Measurements from ENCODE around the gene PHETA1.
"Not testable (repeated sequence)": the region's sequence is repeated elsewhere in the genome, so short reads cannot be mapped to it uniquely, and the experiment has no call there.

Gene PHETA1

DNA sequence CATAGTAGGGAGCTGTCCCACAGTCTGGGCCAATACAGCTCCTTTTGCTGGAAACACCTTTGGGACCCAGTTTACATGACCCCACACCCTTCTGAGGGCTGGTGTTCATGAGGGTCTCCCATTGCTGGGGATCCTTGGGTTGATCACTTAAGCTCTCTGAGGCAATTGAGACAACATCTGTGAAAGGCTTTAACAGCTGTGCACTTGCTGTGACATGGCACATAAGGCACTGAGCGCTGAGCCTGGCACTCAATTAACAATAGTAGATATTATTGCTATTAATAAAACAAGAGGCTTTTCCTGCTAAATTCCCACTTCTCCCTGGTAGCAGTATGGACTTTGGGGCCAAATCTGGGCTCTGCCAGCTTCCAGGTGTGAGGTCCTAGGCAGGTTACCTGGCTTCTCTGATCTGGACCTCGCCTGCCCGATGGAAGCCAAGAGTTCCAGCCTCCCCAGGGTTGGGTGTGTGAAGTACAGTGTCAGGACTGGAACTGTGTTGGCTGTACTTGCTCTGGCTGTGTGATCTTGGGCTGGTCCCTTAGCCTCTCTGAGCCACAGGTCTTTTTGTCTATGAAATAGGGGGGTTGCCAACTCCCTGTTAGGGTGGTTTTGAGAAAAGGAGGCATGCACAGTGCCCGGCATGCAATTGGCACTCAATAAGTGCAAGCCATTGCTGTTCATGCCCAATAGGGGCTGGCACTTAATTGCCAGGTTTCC is 39.9 kb upstream of the PHETA1 start:
- Mint-ChIP-seq H3K27ac (peak overlapping the region; percentile 38 to 91), H3K27me3 (no peaks in the 10 kb centered on the region), H3K4me3 (peak overlapping the region; percentile 89 to 98), H3K4me1 (peaks cover 82% of the 10 kb centered on the region), H3K9me3 (no peaks in the 10 kb centered on the region)
- no peak for DNase-seq
- ATAC-seq, result no peak

DNA sequence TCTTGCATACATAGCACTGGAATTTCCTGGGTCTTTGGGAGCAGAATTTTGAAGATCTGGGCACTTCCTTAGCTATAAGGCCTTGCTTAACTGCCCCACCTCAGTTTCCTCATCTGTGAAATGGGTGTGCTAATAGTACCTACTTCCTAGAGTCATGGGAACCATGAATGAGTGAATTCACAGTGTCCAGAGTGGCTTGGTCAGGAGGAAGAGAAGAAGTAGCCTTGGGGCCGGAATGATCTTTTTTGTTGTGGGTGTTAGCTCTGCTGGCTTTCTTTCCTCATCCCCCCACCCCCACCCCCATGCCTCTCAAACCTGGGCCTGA is 39.2 kb upstream of the PHETA1 start:
- Mint-ChIP-seq H3K4me1 (peaks cover 82% of the 10 kb centered on the region), H3K27me3 (no peaks in the 10 kb centered on the region), H3K4me3 (peak overlapping the region; percentile 89 to 98), H3K27ac (peak overlapping the region in 1 of 2 donors; percentile 61), H3K9me3 (no peaks in the 10 kb centered on the region)
- DNase-seq, result no peak
- ATAC-seq, result no peak

DNA sequence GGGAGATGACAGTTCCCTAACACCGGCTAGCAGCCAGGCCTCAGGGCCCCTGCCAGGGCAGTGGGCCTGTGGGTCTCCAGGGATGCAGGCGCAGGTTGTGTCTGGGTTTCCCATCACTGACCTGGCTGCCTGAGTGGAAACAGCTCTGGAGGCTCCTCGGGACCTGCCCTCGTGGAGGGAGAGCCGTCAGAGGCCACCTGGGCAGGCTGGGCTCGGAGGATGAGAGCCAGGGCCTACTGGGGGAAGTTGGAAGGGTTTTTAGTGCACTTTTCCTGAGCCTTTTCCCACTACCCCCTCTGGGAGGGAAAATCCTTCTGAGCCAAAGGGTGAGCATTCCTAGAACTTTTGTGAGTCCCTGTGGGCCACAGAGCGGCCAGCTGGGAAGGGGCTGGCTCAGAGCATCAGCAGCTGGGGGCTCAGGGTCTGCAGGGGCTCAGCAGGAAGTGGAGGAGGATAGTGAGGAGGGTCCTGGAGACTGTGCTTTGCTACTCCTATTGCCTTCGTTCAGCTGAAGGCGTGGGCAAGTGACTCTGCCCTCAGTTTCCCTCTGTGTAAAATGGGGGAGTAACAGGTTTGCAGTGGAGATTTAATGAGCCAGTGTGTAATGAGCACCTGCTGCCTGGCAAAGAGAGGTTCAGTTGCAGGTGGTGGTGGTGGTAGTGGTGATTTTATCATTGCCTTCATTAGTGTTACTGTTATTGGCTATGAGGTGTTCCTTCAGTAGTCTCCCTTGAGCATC is 38.7 kb upstream of the PHETA1 start:
- peak overlapping the region; percentile 52 to 98 for H3K27ac Mint-ChIP-seq
- H3K9me3 Mint-ChIP-seq, result no peaks in the 10 kb centered on the region
- H3K4me3 Mint-ChIP-seq, result peak overlapping the region; percentile 89 to 98
- peaks cover 81% of the 10 kb centered on the region for H3K4me1 Mint-ChIP-seq
- ATAC-seq (no peak), DNase-seq (no peak)
- H3K27me3 Mint-ChIP-seq, result no peaks in the 10 kb centered on the region

DNA sequence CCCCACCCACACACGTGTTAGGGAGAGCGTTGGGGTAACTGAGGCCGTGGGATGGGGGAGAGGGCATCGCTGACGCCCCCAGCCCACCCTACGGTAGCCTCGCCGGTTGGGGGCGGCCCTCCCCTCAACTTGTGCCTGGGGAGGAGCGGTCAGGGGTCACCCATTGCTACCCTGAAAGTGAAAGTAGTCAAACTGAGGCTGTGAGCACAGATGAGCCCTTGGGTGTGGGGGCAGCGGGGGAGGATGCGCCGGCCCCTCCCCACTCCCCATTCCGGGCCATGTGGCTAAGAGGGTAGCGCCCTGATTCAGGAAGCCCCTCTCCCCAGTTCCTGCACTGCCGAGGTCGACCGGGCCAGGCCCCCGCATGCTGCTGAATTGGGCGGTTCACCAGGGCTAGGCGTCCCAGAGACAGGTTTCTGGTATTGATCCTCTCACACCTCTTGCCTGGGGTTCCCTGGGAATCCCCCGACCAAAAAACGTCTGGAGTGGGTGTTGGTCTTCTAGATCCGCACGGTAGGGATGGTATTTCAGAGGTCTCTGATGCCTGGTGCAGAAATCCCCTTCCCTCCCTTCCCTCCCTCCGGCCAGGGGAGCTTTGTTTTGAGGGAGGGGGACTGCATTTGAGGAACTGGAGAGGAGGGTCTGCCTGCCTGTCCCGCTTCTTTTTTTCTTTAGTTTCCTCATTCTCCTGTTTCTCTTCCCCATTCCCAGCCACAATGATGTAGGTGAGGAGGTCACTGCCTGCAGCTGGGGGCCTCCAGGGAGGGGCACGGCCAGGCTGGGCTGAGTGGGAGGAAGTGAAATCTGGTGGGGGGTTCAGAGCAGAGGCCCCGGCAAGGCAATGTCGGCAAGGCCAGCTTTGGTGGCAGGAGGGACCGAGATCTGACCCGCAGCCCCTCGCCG is 37.8 kb upstream of the PHETA1 start:
- Mint-ChIP-seq H3K9me3 (no peaks in the 10 kb centered on the region), H3K4me1 (peaks cover 73% of the 10 kb centered on the region), H3K4me3 (peak overlapping the region; percentile 89 to 98), H3K27me3 (no peaks in the 10 kb centered on the region), H3K27ac (peak overlapping the region; percentile 97 to 98)
- DNase-seq (peak in 1 of 2 donors; percentile 76), ATAC-seq (peak; percentile 10)

DNA sequence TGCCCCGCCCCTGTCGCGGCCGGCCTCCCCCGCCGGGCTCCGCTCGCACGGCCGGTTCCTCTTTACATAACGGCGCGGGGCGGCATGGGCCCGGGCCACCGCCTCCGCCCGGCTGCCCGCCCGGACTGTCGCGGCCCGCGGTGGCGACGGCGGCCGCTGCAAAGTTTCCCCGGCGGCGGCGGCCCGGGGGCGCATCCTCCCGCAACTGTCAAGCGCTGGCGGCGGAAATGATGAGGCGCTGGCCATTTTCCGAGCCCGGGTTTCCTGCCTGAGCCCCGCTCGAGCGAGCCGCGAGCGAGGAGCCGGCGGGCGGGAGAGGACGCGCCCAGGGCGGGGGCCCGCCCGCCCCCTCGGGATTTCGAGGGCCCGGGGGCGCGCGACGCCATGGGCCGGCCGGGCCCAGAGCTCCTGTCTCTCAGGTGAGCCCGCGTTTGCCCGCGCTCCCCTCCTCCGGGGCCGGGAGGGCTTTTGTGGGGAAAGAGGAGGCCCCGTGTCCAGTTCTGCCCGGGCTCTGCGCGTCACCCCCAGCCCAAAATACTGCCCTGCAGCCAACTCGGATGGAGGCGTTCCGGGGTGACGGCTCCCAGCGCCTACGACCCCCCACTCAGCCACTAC is 37.1 kb upstream of the PHETA1 start, which contains the start of gene SH2B3:
Gene SH2B3 (plus strand): TSS at position 65 of the 615 bp plus-strand sequence. CDS start 12,223 bp downstream, outside the sequence.
- Mint-ChIP-seq H3K4me3 (peak within 1 kb of the TSS; percentile 93 to 98), H3K9me3 (no peaks in the 10 kb centered on the region), H3K27ac (peak within 1 kb of the TSS; percentile 99), H3K4me1 (peaks cover 65% of the 10 kb centered on the region), H3K27me3 (no peaks in the 10 kb centered on the region)
- ATAC-seq (peak; percentile 47), DNase-seq (peak; percentile 86)

DNA sequence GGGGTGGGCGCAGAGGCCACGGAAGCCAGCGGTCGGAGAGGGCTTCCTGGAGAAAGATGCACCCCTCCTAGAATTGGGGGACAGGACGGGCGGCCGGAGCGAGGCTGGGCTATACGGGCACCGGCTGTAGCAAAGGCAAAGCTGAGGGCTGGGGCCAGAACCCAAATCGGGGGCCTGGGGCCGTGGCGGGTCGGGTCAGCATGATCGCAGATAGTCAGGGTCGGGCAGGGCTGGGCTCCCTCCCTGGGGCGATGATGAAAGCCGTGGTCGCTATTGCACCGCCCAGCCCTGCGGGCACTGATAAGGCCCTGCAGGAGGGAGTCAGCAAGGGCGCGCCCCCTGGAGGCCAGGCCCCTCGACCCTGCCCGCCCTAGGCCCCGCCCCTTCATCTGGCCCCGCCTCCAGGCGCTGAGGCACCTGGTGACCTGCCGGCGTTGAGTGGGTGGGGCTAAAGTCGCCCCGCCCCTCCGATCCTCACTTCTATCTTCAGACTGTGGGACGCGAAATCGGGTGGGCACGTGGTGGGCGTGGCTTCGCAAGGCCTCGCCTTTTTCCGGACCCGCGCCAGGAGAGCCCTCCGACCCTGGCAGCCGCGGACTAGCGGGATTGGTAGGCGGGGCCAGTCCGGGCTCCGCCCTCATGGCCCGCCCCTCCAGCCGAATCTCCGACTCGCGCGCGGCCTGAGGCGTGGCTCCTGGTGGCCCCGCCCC is 36.4 kb upstream of the PHETA1 start:
- H3K4me3 Mint-ChIP-seq, result peak overlapping the region; percentile 81 to 93

DNA sequence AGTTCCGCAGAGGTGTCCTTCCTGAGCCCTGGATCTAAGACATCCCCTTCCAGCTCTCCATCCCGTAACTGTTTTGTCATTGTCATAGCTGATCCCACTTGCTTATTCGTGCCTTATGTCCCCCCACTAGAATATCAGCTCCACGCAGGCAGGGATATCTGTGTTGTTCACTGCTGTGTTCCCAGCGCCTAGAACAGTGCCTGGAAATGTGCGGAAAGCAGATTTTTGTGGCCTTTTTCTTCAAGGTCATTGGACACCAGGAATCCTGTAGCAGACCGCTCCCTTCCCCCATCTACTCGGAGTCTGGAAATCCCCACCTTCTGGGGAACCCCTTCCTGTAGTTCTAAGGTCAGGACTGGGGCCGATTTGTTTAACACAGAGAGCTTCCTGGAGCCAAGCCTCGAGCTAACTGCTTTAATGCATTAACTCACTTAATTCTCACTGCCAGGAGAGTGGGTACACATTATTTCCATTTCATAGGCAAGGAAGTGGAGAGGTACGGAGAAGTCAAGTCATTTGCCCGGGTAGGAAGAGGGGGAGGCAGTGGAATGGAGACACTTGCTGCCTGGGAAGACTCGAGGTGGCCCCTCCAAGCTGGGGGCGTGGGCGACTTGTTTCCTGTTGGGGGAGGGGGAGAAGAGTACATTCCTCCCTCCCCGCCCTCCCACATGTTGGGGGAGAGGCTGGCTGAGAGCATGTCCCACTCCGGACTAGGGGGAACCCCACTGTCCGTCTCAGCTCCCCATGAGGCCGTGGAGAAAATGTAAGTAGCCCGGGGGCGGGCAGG is 35.7 kb upstream of the PHETA1 start:
- no peaks in the 10 kb centered on the region for H3K27me3 Mint-ChIP-seq
- DNase-seq, result peak; percentile 79 to 83
- ATAC-seq, result peak; percentile 32
- H3K9me3 Mint-ChIP-seq, result peaks cover 3 to 5% of the 10 kb centered on the region in 2 donors
- peaks cover 62% of the 10 kb centered on the region for H3K4me1 Mint-ChIP-seq
- H3K4me3 Mint-ChIP-seq, result peak overlapping the region; percentile 81 to 93
- peak overlapping the region; percentile 99 for H3K27ac Mint-ChIP-seq

More for the DNA sequence above, 36.4 kb upstream of the PHETA1 start:
- Mint-ChIP-seq H3K27me3 (no peaks in the 10 kb centered on the region), H3K4me1 (peaks cover 62% of the 10 kb centered on the region), H3K27ac (peak overlapping the region; percentile 99), H3K9me3 (no peaks in the 10 kb centered on the region)
- ATAC-seq, result peak; percentile 81
- DNase-seq, result peak; percentile 99 to 100

DNA sequence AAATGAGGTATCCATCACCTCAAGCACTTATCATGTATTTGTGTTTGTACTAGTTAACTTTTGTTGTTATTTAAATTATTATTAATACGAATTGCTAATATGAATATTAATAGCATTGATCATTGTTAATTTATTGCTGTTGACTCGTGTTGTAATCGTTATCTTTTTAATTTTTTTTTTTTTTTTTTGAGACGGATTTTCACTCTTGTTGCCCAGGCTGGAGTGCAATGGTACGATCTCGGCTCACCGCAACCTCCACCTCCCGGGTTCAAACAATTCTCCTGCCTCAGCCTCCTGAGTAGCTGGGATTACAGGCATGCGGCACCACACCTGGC is 33.6 kb upstream of the PHETA1 start:
- not testable (repeated sequence) for H3K9me3 Mint-ChIP-seq, H3K4me3 Mint-ChIP-seq, ATAC-seq, H3K27me3 Mint-ChIP-seq, H3K27ac Mint-ChIP-seq, DNase-seq
- H3K4me1 Mint-ChIP-seq, result peaks cover 58% of the 10 kb centered on the region

DNA sequence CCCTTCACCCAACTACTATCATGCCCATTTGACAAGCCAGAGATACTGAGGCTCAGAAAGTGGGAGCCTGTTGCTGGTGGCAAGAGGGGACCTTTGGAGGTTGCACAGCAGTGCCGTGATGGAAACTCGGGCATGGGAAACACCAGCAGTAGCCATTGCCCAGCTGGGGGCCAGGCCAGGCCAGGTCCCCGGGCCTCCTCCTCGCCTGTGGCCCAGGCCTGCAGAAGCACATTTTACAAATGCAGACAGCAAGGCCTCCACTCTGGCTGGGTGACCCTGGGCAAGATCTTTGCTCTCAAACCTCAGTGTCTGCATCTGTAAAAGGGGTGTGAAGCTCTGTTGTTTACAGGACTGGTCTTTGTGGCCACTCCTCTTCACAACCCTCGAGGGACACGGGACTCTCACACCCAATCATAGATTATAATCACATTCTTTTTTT is 32.3 kb upstream of the PHETA1 start:
- Mint-ChIP-seq H3K4me3 (no peak overlapping the region), H3K27me3 (no peaks in the 10 kb centered on the region), H3K9me3 (peaks cover 6 to 7% of the 10 kb centered on the region in 2 donors), H3K4me1 (peaks cover 61% of the 10 kb centered on the region), H3K27ac (no peak overlapping the region)
- ATAC-seq, result no peak
- no peak for DNase-seq

DNA sequence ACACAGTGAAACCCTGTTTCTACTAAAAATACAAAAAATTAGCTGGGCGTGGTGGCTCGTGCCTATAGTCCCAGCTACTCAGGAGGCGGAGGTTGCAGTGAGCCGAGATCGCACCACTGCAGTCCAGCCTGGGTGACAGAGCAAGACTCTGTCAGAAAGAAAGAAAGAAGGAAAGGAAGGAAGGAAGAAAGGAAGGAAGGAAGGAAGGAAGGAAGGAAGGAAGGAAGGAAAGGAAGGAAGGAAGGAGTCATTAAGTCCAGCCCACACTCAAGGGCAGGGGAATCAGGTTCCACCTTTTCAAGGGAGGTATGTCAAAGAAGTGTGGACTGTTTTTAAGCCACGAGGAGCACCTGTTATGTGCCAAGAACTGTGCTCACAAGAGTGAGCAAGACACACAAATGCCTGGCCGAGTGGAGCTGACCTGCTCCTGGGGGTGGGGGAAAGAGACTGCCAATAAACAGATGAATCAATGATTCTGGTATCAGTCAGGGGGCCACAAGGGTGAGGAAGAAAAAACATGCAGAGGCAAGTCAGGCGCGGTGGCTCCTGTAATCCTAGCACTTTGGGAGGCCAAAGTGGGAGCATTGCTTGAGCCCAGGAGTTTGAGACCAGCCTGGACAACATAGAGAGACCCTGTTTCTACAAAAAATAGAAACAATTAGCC is 31.0 kb upstream of the PHETA1 start:
- not testable (repeated sequence) for H3K9me3 Mint-ChIP-seq, H3K27me3 Mint-ChIP-seq, ATAC-seq, DNase-seq
- H3K4me1 Mint-ChIP-seq, result peaks cover 59% of the 10 kb centered on the region
- peak overlapping the region; percentile 16 to 64 for H3K27ac Mint-ChIP-seq
- H3K4me3 Mint-ChIP-seq, result peak overlapping the region in 1 of 2 donors; percentile 2

DNA sequence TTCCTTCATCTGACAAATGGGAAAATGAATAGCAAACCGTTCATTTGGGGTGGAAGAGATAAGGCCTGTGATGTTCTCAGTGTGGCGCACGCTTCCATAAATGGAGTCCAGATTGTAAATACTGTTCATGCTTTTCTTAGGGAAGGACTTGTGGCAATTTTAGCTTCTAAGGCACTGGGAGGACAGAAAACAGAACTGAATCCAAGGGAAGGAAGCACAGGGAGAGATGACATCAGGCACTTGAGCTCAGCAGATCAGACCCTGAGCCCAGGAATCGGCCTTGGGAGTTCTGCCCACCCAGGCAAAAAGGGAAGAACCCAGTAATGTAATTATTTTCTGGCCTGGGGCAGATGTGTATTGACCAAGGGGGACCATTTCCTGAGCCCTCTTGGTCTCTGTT is 29.6 kb upstream of the PHETA1 start:
- DNase-seq (no peak), ATAC-seq (no peak)
- Mint-ChIP-seq H3K27me3 (no peaks in the 10 kb centered on the region), H3K4me3 (peak overlapping the region in 1 of 2 donors; percentile 36), H3K27ac (no peak overlapping the region), H3K4me1 (peaks cover 46% of the 10 kb centered on the region), H3K9me3 (peaks cover 6 to 7% of the 10 kb centered on the region in 2 donors)

DNA sequence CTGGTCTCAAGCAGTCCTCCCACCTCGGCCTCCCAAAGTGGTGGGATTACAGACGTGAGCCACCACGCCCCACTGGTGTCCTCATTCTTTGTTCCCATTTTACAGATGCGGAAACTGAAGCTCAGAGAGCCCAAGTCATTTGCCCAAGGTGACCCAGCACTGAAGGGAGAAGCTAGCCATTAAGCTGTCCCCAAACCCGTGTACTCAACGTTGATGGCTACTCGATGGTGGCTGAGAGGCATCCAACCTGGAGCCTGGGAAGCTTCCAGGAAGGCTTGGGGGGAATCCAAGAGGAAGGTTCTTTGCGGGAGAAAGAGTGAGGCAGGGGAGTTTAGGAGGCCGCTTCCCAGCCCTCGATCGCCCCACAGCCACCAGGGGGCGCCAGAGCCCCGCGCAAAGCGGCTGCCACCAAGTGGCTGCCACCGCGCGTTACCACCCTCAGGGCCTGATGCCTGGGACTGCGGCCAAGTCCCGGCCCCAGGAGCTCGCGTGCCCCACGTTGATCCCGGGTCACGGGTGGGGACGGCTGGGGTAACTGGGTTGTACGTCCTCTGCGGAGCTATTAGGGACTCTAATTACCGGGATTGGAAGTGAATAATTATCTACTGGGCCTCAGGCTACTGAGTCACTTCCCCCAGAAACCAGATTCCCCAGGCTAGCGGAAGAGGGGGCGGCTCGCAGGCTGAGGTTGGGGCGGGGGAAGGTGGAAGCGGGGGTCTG is 28.0 kb upstream of the PHETA1 start:
- peaks cover 6 to 7% of the 10 kb centered on the region in 2 donors for H3K9me3 Mint-ChIP-seq
- peak overlapping the region; percentile 89 to 95 for H3K4me3 Mint-ChIP-seq
- peaks cover 37% of the 10 kb centered on the region for H3K4me1 Mint-ChIP-seq
- DNase-seq (peak; percentile 87 to 90), ATAC-seq (peak; percentile 88)
- H3K27ac Mint-ChIP-seq, result peak overlapping the region; percentile 79 to 92
- no peaks in the 10 kb centered on the region for H3K27me3 Mint-ChIP-seq

DNA sequence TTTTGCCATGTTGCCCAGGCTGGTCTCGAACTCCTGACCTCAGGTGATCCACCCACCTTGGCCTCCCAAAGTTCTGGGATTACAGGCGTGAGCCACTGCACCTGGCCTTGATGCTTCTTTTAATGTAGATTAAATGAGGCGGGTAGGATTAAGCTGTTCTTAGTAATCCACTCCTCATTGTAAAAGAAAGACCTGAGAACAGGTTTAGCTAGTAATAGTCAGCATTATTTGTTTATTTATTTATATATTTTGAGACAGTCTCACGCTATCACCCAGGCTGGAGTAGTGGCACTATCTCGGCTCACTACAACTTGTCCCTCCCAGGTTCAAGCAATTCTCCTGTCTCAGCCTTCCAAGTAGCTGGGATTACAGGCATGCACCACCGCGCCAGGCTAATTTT is 27.4 kb upstream of the PHETA1 start:
- H3K27me3 Mint-ChIP-seq, H3K27ac Mint-ChIP-seq, H3K9me3 Mint-ChIP-seq, DNase-seq, H3K4me3 Mint-ChIP-seq, ATAC-seq: not testable (repeated sequence)
- peaks cover 37% of the 10 kb centered on the region for H3K4me1 Mint-ChIP-seq
